Measurements from ENCODE around the gene ALOX5.

The ALOX5 gene

DNA sequence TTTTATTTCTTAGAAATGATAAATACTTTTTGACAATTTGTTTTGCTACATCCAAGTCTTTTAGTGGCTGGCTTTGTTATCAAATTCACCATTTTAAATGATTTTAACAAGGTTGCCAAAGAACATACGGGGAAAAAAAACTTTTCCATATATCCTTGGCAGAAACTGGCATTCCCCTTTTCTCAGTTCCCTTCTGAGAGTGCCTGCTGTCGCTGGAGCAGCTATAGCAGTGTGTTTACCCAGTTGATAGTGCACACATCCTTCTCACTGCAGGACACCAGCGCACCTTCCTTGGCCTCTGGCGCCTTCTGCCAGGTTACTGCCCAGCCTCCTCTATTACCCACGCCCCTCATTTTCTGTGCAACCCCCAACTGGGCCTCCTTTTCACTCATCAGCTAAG, 94.1 kb downstream of the ALOX5 start:
- TF ChIP-seq, protein P1, sequence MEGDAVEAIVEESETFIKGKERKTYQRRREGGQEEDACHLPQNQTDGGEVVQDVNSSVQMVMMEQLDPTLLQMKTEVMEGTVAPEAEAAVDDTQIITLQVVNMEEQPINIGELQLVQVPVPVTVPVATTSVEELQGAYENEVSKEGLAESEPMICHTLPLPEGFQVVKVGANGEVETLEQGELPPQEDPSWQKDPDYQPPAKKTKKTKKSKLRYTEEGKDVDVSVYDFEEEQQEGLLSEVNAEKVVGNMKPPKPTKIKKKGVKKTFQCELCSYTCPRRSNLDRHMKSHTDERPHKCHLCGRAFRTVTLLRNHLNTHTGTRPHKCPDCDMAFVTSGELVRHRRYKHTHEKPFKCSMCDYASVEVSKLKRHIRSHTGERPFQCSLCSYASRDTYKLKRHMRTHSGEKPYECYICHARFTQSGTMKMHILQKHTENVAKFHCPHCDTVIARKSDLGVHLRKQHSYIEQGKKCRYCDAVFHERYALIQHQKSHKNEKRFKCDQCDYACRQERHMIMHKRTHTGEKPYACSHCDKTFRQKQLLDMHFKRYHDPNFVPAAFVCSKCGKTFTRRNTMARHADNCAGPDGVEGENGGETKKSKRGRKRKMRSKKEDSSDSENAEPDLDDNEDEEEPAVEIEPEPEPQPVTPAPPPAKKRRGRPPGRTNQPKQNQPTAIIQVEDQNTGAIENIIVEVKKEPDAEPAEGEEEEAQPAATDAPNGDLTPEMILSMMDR (IDR thresholded peaks at IDR 0.05): no peak

DNA sequence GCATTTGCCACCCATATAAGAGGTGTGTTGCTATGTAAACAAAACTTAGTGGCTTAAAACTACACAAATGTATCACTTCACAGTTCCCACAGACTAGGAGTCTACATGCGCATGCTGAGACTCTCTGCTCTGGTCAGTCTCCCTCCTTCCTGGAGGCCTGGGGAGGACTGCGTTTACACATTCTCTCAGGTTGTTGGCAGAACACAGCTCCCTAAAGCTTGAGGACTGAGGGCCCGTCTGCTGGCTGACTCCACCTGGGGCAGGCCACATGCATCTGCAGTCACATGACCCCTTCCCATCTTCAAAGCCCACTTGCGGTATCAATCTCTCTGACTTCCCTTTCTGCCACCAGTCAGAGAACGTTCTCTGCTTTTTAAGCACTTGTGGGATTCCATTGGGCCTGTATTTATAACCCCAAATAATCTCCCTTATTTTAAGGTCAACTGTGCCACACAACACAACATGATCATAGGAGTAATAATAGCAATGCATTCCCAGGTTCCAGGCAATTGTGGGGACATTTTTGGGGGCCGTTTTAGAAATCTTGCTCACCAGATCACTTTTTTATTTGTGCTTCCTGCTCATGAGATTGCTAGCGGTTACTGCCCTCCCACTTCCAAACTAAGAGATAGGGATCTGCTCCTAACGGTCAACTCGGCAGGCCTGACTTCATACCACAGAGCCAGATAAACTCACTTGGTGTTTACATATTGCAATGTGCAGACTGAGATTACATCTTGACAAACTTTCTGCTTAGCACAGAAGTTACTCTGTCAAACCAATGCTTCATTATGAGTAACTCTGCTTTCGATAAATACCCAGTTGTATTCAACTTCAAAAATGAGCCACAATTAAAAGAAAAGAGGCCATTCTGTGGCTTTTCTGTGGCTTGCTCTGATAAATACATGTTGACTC, 96.3 kb downstream of the ALOX5 start:
- TF ChIP-seq, protein P1 (IDR thresholded peaks at IDR 0.05): no peak

DNA sequence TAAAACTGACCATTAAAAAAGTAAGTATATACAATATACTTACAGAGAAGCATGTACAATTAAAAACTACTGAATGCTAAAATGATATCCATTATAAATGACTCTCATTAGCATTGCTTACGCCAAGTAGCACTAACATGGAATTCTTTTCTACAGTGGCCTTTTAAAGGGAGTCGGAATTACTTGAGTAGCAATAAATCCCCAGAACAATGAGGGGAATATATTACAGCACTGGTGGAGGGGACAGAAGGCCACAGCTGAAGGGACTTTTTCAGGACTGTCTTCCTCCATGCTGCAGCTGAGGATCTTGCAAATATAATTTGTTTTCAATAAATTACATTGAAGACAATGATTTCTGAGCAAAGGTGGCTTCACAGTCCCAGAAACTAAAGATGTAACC, 97.0 kb downstream of the ALOX5 start:
- TF ChIP-seq, protein P1 (IDR thresholded peaks at IDR 0.05): no peak

DNA sequence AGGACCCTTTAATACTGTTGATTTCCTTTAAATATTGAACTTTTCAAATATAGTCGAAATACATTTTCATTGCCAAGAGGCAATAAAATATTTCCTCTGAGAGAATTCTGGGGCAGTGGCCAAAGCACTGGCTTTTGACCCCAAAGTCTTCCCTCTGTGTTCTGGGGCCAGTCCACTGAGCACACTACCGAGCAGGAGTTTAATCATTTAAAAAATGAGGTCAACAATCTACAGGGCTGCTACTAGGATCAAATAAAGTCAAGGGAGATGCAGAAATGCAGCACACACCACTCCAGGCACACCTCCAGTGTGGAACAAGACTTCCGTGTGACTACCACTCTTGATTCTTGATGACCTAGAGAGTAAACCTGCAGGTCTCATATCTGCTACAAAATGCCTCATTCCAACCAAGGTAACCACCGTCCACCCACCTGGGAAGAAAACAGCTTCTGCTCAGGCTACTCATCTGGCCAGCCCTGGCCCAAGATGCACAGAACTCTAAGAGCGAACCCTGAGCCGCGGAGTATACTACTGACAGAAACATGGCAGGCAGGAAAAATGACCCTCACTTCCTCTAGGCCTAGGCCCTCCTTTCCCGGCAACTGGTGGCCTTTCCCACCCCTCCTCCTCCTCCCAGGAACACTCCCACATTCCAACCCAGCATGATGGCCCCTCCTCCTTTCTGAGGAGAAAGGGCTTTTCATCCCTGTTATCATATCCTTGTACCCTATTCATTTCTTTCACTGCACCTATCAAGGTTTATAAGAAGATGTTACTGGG, 97.7 kb downstream of the ALOX5 start:
- TF ChIP-seq, protein P1 (IDR thresholded peaks at IDR 0.05): no peak

DNA sequence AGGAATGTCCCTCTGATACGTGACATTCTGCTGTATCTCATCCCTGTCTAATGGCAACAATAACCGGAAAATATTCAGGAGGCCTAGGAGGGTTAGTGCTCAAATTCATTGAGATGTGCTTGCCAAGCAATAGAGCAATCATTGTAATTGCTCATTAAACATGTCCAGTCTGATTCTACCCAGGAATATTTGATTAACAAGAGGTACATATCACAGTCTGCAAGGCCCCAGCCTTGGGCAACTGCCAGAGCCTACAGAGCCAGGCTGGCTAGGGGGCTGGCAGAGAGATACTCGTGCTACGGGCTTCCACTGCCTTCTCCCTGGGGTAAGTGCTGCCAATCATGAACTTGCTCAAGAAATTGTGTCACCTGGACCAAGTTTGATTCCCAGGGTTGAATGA, 99.1 kb downstream of the ALOX5 start:
- TF ChIP-seq, protein P1 (IDR thresholded peaks at IDR 0.05): no peak

DNA sequence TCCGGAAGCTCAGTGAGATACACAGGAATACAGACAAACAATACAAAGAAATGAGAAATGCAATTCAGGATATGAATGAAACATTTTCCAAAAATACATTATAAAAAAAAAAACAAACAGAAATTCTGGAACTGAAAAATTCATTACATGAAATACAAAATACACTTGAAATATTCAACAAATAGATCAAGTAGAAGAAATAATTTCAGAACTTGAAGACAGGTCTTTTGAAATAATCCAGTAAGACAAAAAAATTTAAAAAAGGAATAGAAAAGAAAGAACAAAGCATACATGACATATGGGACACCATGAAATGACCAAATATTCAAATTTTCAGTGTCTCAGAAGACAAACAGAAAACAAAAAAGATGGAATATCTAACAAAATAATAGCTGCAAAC, 102.5 kb downstream of the ALOX5 start:
- TF ChIP-seq, protein P1 (IDR thresholded peaks at IDR 0.05): no peak

DNA sequence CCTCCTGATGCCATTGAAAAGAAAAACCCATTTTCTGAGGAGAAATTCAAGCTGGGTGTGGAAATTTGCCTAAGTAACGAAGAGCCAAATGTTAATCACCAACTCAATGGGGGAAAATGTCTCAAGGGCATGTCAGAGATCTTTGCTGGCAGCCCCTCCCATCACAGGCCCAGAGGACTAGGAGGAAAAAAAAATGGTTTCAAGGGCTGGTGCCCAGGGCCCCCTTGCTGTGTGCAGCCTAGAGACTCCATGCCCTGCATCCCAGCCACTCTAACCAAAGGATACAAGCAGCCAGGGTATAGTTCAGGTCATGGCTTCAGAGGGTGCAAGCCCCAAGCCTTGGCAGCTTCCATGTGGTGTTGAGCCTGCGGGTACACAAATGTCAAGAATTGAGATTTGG, 106.3 kb downstream of the ALOX5 start:
- TF ChIP-seq, protein P1 (IDR thresholded peaks at IDR 0.05): no peak

Measured in LNCAP (cell line).